Endothelial cell (in vitro differentiated cells): ENCODE data around the gene SLAMF6. TPM values are rescaled to one million over a fixed set of nuclear protein-coding genes. Genes with fewer than 3 reads are reported as not detected.

Experiments used
- DNase-seq: peaks from one replicate; pipeline ENCODE4 v3.0.0; 2021; ENCODE audit warnings: low spot score
- H3K27ac Mint-ChIP-seq: one replicate; pipeline ENCODE4 v1.8.0; 2021; ENCODE audit warnings: mixed read lengths, inconsistent platforms; ENCODE audit not compliant: unreplicated experiment
- H3K27me3 Mint-ChIP-seq: one replicate; pipeline ENCODE4 v1.8.0; 2021; ENCODE audit warnings: mild to moderate bottlenecking, moderate library complexity, mixed read lengths, inconsistent platforms; ENCODE audit not compliant: unreplicated experiment
- H3K36me3 Mint-ChIP-seq: one replicate; pipeline ENCODE4 v1.8.0; 2021; ENCODE audit warnings: mild to moderate bottlenecking, low read depth, mixed read lengths, inconsistent platforms; ENCODE audit not compliant: unreplicated experiment
- H3K4me1 Mint-ChIP-seq: one replicate; pipeline ENCODE4 v1.8.0; 2021; ENCODE audit warnings: mild to moderate bottlenecking, mixed read lengths, inconsistent platforms; ENCODE audit not compliant: unreplicated experiment
- H3K4me3 Mint-ChIP-seq: one replicate; pipeline ENCODE4 v1.8.0; 2021; ENCODE audit warnings: mild to moderate bottlenecking, mixed read lengths, inconsistent platforms; ENCODE audit not compliant: unreplicated experiment
- H3K9me3 Mint-ChIP-seq: one replicate; pipeline ENCODE4 v1.8.0; 2021; ENCODE audit warnings: mixed read lengths, inconsistent platforms; ENCODE audit not compliant: unreplicated experiment
- total RNA-seq: library from RNA; stranded (reverse); fragmentation: NEBNext Ultra II Directional; extraction: Animal tissue kit (Norgen Biotek cat#: 25700); gene quantifications from one replicate; pipeline ENCODE4 v1.2.1, GENCODE V29; 2021; ENCODE audit not compliant: unreplicated experiment
- TF ChIP-seq, protein P1 (sequence below): fragments of 200-600 bp; sonication (generic); IDR thresholded peaks from one replicate; pipeline ENCODE4 v1.5.0; 2021; ENCODE audit warnings: antibody characterized with exemption; ENCODE audit not compliant: unreplicated experiment

SLAMF6 gene
- total RNA-seq, 1 donor from 2014 or later = not detected

DNA sequence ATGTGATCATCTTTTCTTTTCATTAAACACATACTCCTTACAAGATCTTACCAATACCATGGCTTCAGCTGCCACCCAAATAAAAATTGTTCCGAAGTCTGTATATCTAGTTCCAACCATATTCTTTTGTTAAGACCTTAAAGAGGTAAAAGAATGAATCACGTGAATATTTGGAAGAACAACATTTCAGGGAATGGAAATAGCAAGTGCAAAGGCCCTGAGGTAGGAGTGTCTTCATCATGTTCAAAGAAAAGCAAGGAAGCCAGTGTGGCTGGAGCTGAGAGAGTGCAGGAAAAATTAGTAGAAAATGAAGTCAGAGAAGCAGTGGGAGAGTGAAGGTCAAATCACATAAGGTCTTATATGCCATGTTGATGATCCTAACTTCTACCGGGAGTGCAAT is 50.9 kb downstream of the SLAMF6 start:
- TF ChIP-seq, protein P1, sequence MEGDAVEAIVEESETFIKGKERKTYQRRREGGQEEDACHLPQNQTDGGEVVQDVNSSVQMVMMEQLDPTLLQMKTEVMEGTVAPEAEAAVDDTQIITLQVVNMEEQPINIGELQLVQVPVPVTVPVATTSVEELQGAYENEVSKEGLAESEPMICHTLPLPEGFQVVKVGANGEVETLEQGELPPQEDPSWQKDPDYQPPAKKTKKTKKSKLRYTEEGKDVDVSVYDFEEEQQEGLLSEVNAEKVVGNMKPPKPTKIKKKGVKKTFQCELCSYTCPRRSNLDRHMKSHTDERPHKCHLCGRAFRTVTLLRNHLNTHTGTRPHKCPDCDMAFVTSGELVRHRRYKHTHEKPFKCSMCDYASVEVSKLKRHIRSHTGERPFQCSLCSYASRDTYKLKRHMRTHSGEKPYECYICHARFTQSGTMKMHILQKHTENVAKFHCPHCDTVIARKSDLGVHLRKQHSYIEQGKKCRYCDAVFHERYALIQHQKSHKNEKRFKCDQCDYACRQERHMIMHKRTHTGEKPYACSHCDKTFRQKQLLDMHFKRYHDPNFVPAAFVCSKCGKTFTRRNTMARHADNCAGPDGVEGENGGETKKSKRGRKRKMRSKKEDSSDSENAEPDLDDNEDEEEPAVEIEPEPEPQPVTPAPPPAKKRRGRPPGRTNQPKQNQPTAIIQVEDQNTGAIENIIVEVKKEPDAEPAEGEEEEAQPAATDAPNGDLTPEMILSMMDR = no peak
- H3K36me3 Mint-ChIP-seq = no peaks in the 10 kb centered on the region
- no peak overlapping the region for H3K27ac Mint-ChIP-seq
- DNase-seq = no peak
- no peaks in the 10 kb centered on the region for H3K27me3 Mint-ChIP-seq
- no peaks in the 10 kb centered on the region for H3K9me3 Mint-ChIP-seq
- no peak overlapping the region for H3K4me3 Mint-ChIP-seq
- no peaks in the 10 kb centered on the region for H3K4me1 Mint-ChIP-seq

DNA sequence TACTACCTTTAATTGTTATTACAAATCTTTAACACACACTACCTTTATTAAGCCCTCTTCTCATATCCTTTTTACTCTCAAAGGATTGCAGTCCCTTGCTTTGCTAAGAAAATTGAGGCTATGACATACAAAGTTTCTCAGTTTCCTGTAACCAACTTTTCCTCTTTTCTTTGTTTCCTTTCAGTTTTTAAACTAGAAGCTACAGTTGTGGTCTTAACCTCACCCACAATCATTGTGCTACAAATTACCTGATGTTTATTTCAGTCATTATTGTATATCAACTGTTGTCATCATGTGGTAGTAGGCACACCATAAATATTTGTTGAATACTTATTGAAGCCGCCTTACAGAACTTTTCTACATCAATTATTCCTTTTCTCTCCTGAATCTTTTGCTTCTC is 51.8 kb downstream of the SLAMF6 start:
- no peak overlapping the region for H3K4me3 Mint-ChIP-seq
- H3K27ac Mint-ChIP-seq = no peak overlapping the region
- DNase-seq = no peak
- no peaks in the 10 kb centered on the region for H3K36me3 Mint-ChIP-seq
- no peaks in the 10 kb centered on the region for H3K4me1 Mint-ChIP-seq
- TF ChIP-seq, protein P1 = no peak
- no peaks in the 10 kb centered on the region for H3K9me3 Mint-ChIP-seq
- no peaks in the 10 kb centered on the region for H3K27me3 Mint-ChIP-seq

DNA sequence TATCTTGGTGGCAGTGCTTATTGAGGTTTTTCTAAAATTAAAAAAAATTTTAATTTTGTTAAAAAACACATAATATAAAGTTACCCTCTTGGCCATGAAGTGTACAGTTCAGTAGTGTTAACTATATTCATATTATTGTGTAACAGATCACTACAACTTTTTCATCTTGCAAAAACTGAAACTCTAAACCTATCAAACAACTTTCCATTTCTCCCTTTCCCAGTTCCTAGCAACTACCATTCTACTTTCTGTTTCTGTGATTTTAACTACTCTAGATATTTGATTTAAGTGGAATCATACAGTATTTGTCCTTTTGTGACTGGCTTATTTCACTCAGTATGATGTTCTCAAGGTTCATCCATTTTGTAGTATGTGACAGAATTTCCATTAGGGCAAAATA is 55.5 kb downstream of the SLAMF6 start:
- Mint-ChIP-seq H3K27me3 (no peaks in the 10 kb centered on the region), H3K4me1 (peaks cover 7% of the 10 kb centered on the region), H3K27ac (no peak overlapping the region), H3K4me3 (no peak overlapping the region), H3K36me3 (no peaks in the 10 kb centered on the region), H3K9me3 (no peaks in the 10 kb centered on the region)
- DNase-seq = no peak
- TF ChIP-seq, protein P1 = no peak

DNA sequence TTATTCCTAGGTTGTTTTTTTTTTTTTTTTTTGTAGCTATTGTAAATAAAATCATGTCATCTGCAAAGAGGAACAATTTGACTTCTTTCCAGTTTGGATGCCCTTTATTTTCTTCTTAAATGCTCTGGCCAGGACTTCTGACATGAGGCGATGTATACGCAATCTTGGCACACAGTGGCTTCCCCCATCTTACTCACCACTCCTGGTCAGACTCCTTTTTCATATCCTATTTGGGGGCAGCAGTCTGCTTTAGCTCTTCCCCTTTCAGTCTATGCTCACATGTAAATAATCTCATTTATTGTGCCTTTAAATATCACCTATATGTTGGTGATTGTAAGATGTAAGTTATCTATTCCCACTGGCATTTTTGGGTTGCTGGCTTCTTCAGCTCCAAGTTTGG is 56.1 kb downstream of the SLAMF6 start:
- no peak overlapping the region for H3K27ac Mint-ChIP-seq
- H3K4me3 Mint-ChIP-seq = no peak overlapping the region
- H3K4me1 Mint-ChIP-seq = peaks cover 10% of the 10 kb centered on the region
- TF ChIP-seq, protein P1 = no peak
- no peaks in the 10 kb centered on the region for H3K9me3 Mint-ChIP-seq
- no peak for DNase-seq
- no peaks in the 10 kb centered on the region for H3K36me3 Mint-ChIP-seq
- no peaks in the 10 kb centered on the region for H3K27me3 Mint-ChIP-seq

DNA sequence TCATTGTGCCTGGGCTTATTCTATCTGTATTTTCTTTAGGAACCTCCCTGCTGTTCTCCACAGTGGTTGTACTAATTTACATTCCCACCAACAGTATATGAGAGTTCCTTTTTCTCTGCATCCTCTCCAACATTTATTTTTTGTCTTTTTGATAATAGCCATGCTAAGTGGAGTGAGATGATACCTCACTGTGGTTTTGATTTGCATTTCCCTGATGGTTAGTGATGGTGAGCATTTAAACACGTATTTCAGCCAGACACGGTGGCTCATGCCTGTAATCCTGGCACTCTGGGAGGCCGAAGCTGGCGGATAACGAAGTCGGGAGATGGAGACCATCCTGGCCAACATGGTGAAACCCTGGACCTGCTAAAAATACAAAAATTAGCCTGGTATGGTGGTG is 57.9 kb downstream of the SLAMF6 start:
- Mint-ChIP-seq H3K9me3 (no peaks in the 10 kb centered on the region), H3K4me1 (peaks cover 26% of the 10 kb centered on the region), H3K27me3 (no peaks in the 10 kb centered on the region), H3K27ac (no peak overlapping the region), H3K36me3 (no peaks in the 10 kb centered on the region), H3K4me3 (no peak overlapping the region)
- no peak for DNase-seq
- TF ChIP-seq, protein P1 = no peak
